DND-41 (cell line): ENCODE data around the gene TMEM132C.

Experiments used
- CTCF ChIP-seq: IDR thresholded peaks from 2 replicates; pipeline ENCODE4 v1.5.1; 2012; ENCODE audit warnings: borderline replicate concordance, low read length, moderate library complexity, mild to moderate bottlenecking; ENCODE audit not compliant: poor library complexity, severe bottlenecking; ENCODE audit errors: extremely low read depth
- EZH2 ChIP-seq: IDR thresholded peaks from 3 replicates; pipeline ENCODE4 v1.6.1; 2012; ENCODE audit warnings: borderline replicate concordance, low read depth, mild to moderate bottlenecking, moderate library complexity, low read length, inconsistent platforms; ENCODE audit not compliant: severe bottlenecking

GRCh38 chr12:128693771-128694170 lies 426.8 kb downstream of the TMEM132C start:
- no peak for TF ChIP-seq CTCF
- no peak for TF ChIP-seq EZH2
